HepG2 (cell line): Measurements from ENCODE around the gene CNTN4. TPM values are rescaled to one million over a fixed set of nuclear protein-coding genes. Genes with fewer than 3 reads are reported as not detected.

Experiments
- ATAC-seq: fragments of 200-7000 bp; cut with Tn5 transposase; 3 replicates; pipeline ENCODE4 v1.9.1; 2020; ENCODE audit warnings: mild to moderate bottlenecking, moderate library complexity
- BruUV-seq: library from RNA; stranded (reverse); fragments of 400-500 nt; replicated peaks from 2 replicates; lab custom pipeline; 2021; lab: Mats Ljungman, UMichigan
- CTCF ChIA-PET: fragments of 300-600 bp; formaldehyde crosslinking; extraction: SDS; loops from one replicate; lab custom pipeline; 2021; ENCODE audit warnings: low total read pairs, inconsistent platforms, low intra/inter-chr PET ratio; lab: Yijun Ruan, JAX
- POLR2A ChIA-PET: fragments of 350-600 bp; sonication (Branson Sonifier 250); formaldehyde crosslinking; loops from one replicate; lab custom pipeline; 2020; ENCODE audit warnings: antibody characterized with exemption, inconsistent platforms; lab: Yijun Ruan, JAX
- DNase-seq: peaks from one replicate; pipeline ENCODE4 v3.0.0-alpha.2; 2015; ENCODE audit warnings: low spot score
- FAIRE-seq: peaks from 3 replicates; lab custom pipeline; 2011; peaks lifted over from hg19 to GRCh38; lab: Jason Lieb, UNC
- H2AFZ ChIP-seq: one replicate; pipeline ENCODE4 v1.6.1; 2011; ENCODE audit warnings: low read length, inconsistent platforms
- H3K27ac ChIP-seq: fragments of 300-600 bp; 3 replicates; pipeline ENCODE4 v1.8.0; 2011; ENCODE audit warnings: mixed run types, mild to moderate bottlenecking, mixed read lengths, low read length, inconsistent platforms; ENCODE audit not compliant: insufficient read depth; ENCODE audit errors: extremely low read length
- H3K27me3 ChIP-seq, 2 experiments: fragments of 200-600 bp in 1 of 2; 2 replicates in 1 of 2; 3 replicates in 1 of 2; pipeline versions ENCODE4 v1.6.0 to v1.8.0; 2011; ENCODE audit warnings: low read length in 2 of 2, mild to moderate bottlenecking in 2 of 2, moderate library complexity in 2 of 2, inconsistent platforms in 1 of 2; ENCODE audit not compliant: insufficient read depth in 2 of 2, control insufficient read depth in 1 of 2
- H3K36me3 ChIP-seq, 2 experiments: fragments of 200-600 bp in 1 of 2; replicated peaks in 1 of 2; 2 replicates in 1 of 2; 3 replicates in 1 of 2; pipeline versions ENCODE4 v1.5.1 to v1.8.0; 2011; ENCODE audit warnings: low read length in 2 of 2, inconsistent platforms in 1 of 2; ENCODE audit not compliant: insufficient read depth in 2 of 2, control insufficient read depth in 1 of 2
- H3K4me1 ChIP-seq: 2 replicates; pipeline ENCODE4 v1.5.1; 2012; ENCODE audit warnings: low read length, inconsistent platforms; ENCODE audit not compliant: insufficient read depth
- H3K4me2 ChIP-seq: 2 replicates; pipeline ENCODE4 v1.6.0; 2011; ENCODE audit warnings: low read depth, low read length, inconsistent platforms
- H3K4me3 ChIP-seq, 3 experiments: fragments of 200-600 bp in 1 of 3; sonication (generic), shearing (Covaris generic) in 1 of 3; replicated peaks in 1 of 3; 2 replicates each; pipeline ENCODE4 v1.5.1; 2011 to 2016; ENCODE audit warnings: low read length in 3 of 3, inconsistent platforms in 2 of 3, low read depth in 2 of 3, mild to moderate bottlenecking in 2 of 3, control low read depth in 1 of 3, mixed read lengths in 1 of 3; ENCODE audit not compliant: insufficient read depth in 1 of 3
- H3K79me2 ChIP-seq: one replicate; pipeline ENCODE4 v1.6.1; 2011; ENCODE audit warnings: low read length, inconsistent platforms; ENCODE audit not compliant: insufficient read depth
- H3K9ac ChIP-seq: 2 replicates; pipeline ENCODE4 v1.6.0; 2011; ENCODE audit warnings: mild to moderate bottlenecking, low read depth, low read length, inconsistent platforms; ENCODE audit not compliant: insufficient read depth
- H3K9me3 ChIP-seq: 2 replicates; pipeline ENCODE4 v1.5.1; 2012; ENCODE audit warnings: mild to moderate bottlenecking, low read length
- H4K20me1 ChIP-seq: 2 replicates; pipeline ENCODE4 v1.6.0; 2011; ENCODE audit warnings: inconsistent platforms, mild to moderate bottlenecking, low read length, moderate library complexity; ENCODE audit not compliant: insufficient read depth
- LCORL ChIP-seq, 2 experiments: fragments of 450-650 bp in 1 of 2; sonication (generic) in 1 of 2; formaldehyde crosslinking in 1 of 2; IDR thresholded peaks; 2 replicates each; pipeline versions ENCODE4 v1.5.0 to v1.6.1; 2017 to 2020; ENCODE audit warnings: antibody characterized with exemption in 1 of 2, missing genetic modification reagents in 1 of 2
- NFRKB ChIP-seq: fragments of 450-650 bp; IDR thresholded peaks from 2 replicates; pipeline ENCODE4 v1.6.1; 2017
- NKX3-1 ChIP-seq: sonication (generic); formaldehyde crosslinking; IDR thresholded peaks from 2 replicates; pipeline ENCODE4 v1.5.0; 2020; ENCODE audit warnings: missing genetic modification reagents
- SETDB1 ChIP-seq: sonication (generic); formaldehyde crosslinking; IDR thresholded peaks from 2 replicates; pipeline ENCODE4 v1.5.1; 2020; ENCODE audit warnings: missing genetic modification reagents, mild to moderate bottlenecking, borderline replicate concordance
- ZNF616 ChIP-seq: sonication (generic); formaldehyde crosslinking; IDR thresholded peaks from 2 replicates; pipeline ENCODE4 v1.5.0; 2020; ENCODE audit warnings: low read depth, mild to moderate bottlenecking, missing genetic modification reagents
- ZNF879 ChIP-seq: sonication (generic); formaldehyde crosslinking; IDR thresholded peaks from 2 replicates; pipeline ENCODE4 v1.8.1; 2023; ENCODE audit warnings: missing genetic modification reagents
- WGBS: methylation state at CpG from one replicate; pipeline ENCODE4 v1.1.6; 2017; ENCODE audit warnings: low lambda C conversion rate; 5-methylcytosine and 5-hydroxymethylcytosine counted together
- in situ Hi-C: cut with HindIII; loops from 2 replicates; pipeline ENCODE4 v1.10.0; 2017; ENCODE audit warnings: low pct_unique_long_range_greater_than_20kb; ENCODE audit not compliant: extremely low pct_ligation_motif_present
- intact Hi-C: fragments of 100-400 bp; cut with micrococcal nuclease; formaldehyde crosslinking; loops from one replicate; pipeline ENCODE4 v1.10.0; 2022; ENCODE audit not compliant: unreplicated experiment
- polyA plus RNA-seq, 8 experiments: library from polyadenylated mRNA; depleted of rRNA in 3 of 8; stranded (reverse) in 7 of 8; unstranded in 1 of 8; fragments of >200 nt; fragmentation: Illumina TruSeq in 4 of 8; extraction: Trizol in 4 of 8; gene quantifications; 2 replicates each; pipeline versions ENCODE4 v1.2.1 to v1.2.3, GENCODE V29; 2011 to 2016; ENCODE audit warnings: low read depth in 4 of 8, missing spikeins in 1 of 8, mixed read lengths in 1 of 8; ENCODE audit not compliant: insufficient read depth in 1 of 8
- total RNA-seq, 5 experiments: library from RNA; depleted of rRNA; stranded (reverse); fragments of >200 nt; fragmentation: Illumina TruSeq; extraction: Trizol; gene quantifications; 2 replicates each; pipeline ENCODE4 v1.2.3, GENCODE V29; 2016; ENCODE audit warnings: low read depth in 1 of 5
- TF ChIP-seq, protein P1 (sequence below): sonication (generic); formaldehyde crosslinking; IDR thresholded peaks from 2 replicates; pipeline ENCODE4 v1.5.1; 2020; ENCODE audit warnings: mild to moderate bottlenecking, missing genetic modification reagents, borderline replicate concordance

CNTN4 gene
- total and polyA plus RNA-seq, 2 of the 13 experiments (the other 11 are each of a cell fraction or from before 2014, with no cell fraction given): 0.01 to 0.13 TPM

DNA sequence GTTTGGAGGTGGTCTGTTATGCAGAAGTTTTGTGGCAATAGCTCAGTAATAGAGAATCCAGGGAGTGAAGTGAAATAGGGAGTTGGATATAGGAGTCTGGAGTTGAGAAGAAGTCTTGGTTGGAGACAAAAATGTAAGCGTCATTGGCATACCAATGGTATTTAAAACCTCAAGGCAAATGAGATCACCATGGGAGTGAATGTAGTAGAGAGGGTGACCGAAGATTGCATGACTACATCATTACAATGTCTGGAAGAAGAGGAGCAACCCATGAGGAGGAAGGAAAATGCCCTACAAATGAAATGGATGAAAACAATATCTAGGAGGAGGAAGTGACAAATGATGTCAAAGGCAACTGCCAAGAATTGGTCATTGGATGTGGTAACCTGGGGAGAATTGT, 54.4 kb downstream of the CNTN4 start:
- DNase-seq (no peak), FAIRE-seq (no peak), ATAC-seq (no peak)
- Histone ChIP-seq H3K36me3 (no peaks in the 10 kb centered on the region), H3K4me3 (no peak overlapping the region), H3K4me1 (no peaks in the 10 kb centered on the region), H3K9me3 (no peaks in the 10 kb centered on the region; the same call in 1 of the 2 replicates), H3K4me2 (no peak overlapping the region), H3K9ac (no peak overlapping the region), H3K79me2 (no peaks in the 10 kb centered on the region), H3K27ac (no peak overlapping the region), H2AFZ (no peak overlapping the region), H4K20me1 (no peaks in the 10 kb centered on the region), H3K27me3 (no peaks in the 10 kb centered on the region)
- ChIA-PET POLR2A (no interaction called here), CTCF (no interaction called here)
- BruUV-seq: no TSS peak
- intact Hi-C loops (no loop called here), in situ Hi-C loops (no loop called here)
- TF ChIP-seq SETDB1: no peak
- no peak for TF ChIP-seq NKX3-1 (CRISPR knock-in tag)
- TF ChIP-seq, protein P1, sequence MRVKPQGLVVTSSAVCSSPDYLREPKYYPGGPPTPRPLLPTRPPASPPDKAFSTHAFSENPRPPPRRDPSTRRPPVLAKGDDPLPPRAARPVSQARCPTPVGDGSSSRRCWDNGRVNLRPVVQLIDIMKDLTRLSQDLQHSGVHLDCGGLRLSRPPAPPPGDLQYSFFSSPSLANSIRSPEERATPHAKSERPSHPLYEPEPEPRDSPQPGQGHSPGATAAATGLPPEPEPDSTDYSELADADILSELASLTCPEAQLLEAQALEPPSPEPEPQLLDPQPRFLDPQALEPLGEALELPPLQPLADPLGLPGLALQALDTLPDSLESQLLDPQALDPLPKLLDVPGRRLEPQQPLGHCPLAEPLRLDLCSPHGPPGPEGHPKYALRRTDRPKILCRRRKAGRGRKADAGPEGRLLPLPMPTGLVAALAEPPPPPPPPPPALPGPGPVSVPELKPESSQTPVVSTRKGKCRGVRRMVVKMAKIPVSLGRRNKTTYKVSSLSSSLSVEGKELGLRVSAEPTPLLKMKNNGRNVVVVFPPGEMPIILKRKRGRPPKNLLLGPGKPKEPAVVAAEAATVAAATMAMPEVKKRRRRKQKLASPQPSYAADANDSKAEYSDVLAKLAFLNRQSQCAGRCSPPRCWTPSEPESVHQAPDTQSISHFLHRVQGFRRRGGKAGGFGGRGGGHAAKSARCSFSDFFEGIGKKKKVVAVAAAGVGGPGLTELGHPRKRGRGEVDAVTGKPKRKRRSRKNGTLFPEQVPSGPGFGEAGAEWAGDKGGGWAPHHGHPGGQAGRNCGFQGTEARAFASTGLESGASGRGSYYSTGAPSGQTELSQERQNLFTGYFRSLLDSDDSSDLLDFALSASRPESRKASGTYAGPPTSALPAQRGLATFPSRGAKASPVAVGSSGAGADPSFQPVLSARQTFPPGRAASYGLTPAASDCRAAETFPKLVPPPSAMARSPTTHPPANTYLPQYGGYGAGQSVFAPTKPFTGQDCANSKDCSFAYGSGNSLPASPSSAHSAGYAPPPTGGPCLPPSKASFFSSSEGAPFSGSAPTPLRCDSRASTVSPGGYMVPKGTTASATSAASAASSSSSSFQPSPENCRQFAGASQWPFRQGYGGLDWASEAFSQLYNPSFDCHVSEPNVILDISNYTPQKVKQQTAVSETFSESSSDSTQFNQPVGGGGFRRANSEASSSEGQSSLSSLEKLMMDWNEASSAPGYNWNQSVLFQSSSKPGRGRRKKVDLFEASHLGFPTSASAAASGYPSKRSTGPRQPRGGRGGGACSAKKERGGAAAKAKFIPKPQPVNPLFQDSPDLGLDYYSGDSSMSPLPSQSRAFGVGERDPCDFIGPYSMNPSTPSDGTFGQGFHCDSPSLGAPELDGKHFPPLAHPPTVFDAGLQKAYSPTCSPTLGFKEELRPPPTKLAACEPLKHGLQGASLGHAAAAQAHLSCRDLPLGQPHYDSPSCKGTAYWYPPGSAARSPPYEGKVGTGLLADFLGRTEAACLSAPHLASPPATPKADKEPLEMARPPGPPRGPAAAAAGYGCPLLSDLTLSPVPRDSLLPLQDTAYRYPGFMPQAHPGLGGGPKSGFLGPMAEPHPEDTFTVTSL (CRISPR knock-in tag): no peak
- TF ChIP-seq NFRKB: no peak
- TF ChIP-seq LCORL (IDR thresholded peaks at IDR 0.05): no peak
- no peak for TF ChIP-seq LCORL (CRISPR knock-in tag; IDR thresholded peaks at IDR 0.05)
- TF ChIP-seq ZNF616: no peak
- no peak for TF ChIP-seq ZNF879 (CRISPR knock-in tag)
- WGBS: 46% methylated on average over 2 of the region's 2 CpGs
